Peyer's patch (tissue), 4 donors: ENCODE results near the gene KIF3B.

ENCODE experiments used
- POLR2A ChIP-seq, 2 donors: fragments of 450-650 bp; IDR thresholded peaks; one replicate each; pipeline ENCODE4 v1.5.1; 2017; ENCODE audit warnings: antibody characterized with exemption in 2 of 2, mild to moderate bottlenecking in 2 of 2, moderate library complexity in 2 of 2
- TF ChIP-seq, protein P1 (sequence below), 6 experiments: fragments of 450-650 bp in 4 of 6; fragments of 200-600 bp in 2 of 6; sonication (generic) in 1 of 6; IDR thresholded peaks; one replicate each; pipeline ENCODE4 v1.5.1; 2017 to 2019; ENCODE audit warnings: antibody characterized with exemption in 6 of 6, mild to moderate bottlenecking in 3 of 6, moderate library complexity in 1 of 6

DNA sequence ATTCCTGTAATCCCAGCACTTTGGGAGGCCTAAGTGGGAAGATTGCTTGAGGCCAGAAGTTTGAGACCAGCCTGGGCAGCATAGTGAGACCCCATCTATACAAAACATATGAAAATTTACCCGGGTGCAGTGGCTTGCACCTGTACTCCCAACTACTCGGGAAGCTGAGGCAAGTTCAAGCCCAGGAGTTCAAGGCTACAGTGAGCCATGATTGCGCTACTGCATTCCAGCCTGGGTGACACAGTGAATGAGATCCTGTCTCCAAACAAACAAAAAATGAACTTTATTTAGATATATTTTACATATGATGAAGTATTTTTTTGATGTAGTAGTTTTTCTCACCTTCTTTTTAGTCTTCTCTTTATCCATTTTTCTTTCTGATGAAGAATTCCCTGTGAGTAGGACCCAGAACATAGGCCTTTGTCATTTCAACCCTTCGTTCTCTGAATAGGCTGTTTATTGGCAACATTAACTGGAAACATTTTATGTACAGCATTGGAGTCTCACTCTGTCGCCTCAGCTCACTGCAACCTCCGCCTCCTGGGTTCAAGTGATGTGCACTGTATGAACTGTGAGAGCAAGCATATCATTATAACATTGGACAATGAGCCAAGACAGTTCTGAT lies 10.9 kb downstream of the KIF3B start:
- TF ChIP-seq, protein P1, sequence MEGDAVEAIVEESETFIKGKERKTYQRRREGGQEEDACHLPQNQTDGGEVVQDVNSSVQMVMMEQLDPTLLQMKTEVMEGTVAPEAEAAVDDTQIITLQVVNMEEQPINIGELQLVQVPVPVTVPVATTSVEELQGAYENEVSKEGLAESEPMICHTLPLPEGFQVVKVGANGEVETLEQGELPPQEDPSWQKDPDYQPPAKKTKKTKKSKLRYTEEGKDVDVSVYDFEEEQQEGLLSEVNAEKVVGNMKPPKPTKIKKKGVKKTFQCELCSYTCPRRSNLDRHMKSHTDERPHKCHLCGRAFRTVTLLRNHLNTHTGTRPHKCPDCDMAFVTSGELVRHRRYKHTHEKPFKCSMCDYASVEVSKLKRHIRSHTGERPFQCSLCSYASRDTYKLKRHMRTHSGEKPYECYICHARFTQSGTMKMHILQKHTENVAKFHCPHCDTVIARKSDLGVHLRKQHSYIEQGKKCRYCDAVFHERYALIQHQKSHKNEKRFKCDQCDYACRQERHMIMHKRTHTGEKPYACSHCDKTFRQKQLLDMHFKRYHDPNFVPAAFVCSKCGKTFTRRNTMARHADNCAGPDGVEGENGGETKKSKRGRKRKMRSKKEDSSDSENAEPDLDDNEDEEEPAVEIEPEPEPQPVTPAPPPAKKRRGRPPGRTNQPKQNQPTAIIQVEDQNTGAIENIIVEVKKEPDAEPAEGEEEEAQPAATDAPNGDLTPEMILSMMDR (IDR thresholded peaks at IDR 0.05), result no peak
- no peak for TF ChIP-seq POLR2A (IDR thresholded peaks at IDR 0.05)
